GM21367 (cell line): ENCODE results near the gene PGRMC2.
A peak's percentile ranks its signal among the peaks of the same experiment; 100 is the strongest.

Source experiments
- ATAC-seq: cut with Tn5 transposase; IDR thresholded peaks from one replicate; pipeline ENCODE4 v1.9.1; 2021; ENCODE audit not compliant: unreplicated experiment

PGRMC2 gene

DNA sequence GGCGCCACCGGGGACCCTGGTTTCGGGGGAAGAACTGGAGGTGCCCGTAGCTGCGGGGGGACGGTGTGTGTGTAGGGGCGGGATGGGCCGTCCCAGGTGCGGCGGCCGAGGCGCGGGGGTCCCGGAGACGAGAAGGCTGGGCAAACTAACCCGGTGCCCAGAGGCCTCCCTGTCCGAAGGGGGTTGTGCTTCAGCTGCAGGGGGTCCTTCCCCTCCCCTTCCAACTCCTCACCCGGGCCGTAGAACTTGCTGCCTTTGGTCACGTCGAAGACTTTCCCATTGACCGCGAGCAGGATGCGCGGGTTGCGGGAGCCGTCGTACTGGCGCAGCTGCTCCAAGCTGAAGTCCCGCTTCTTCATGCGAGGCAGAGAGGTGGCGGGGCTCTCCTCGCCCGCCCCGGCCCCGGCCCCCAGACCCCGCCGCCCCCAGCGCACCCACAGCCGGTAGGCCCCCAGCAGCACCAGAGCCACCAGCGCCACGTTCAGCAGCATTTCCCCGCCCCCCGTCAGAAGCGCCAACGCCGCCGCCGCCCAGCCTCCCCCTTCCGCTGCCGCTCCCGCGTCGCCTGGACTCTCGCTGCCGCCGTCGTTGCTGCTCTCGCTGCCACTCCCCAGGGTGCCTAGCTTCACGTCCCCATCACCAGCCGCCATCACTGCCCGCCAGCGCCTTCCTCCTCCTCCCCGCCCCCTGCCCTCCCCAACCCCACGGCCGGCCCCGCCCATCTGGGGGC, at the start of gene PGRMC2:
TSS of gene PGRMC2 (minus strand) at position 673 of the 730 bp plus-strand sequence. CDS start at position 650, 23 bp downstream.
- ATAC-seq = no peak

DNA sequence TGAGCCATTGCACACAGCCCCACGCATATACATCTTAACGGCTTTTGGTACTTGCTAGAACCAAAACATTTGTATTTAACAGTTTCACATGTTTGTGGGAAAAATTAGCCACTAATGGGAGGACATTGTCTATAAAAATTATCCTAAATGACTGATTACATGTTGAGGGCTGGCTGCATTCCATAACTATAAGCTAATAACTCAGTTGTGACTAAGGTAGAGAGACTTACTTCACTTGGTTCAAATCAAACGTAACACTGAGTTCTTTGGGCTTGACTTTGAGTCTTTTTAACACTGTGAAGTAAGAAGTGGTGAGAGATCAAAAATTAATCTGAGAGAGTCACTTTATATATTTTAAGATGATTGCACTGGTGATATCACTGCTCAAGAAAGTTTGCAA, 47.9 kb upstream of the PGRMC2 start:
- no peak for ATAC-seq

DNA sequence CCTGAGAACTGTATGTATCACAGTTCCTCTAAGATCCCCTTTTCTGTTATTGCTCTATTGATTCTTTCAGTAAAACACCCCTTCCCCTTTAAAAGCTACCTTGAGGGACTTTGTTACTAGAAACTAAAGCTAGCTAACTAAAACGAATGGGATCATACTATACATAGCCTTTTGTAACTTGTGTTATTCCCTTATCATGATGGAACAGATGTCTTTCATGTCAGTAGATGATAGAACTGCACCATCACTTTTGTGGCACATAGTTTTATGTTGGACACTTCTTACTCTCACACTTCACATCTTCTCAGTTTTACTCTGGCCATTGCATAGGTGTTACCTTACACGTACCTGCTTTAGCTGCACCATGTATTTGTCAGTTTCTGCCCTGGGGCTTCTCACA, 46.6 kb upstream of the PGRMC2 start:
- no peak for ATAC-seq

GRCh38 chr4:128333309-128334018, 45.9 kb upstream of the PGRMC2 start:
- ATAC-seq = no peak

DNA sequence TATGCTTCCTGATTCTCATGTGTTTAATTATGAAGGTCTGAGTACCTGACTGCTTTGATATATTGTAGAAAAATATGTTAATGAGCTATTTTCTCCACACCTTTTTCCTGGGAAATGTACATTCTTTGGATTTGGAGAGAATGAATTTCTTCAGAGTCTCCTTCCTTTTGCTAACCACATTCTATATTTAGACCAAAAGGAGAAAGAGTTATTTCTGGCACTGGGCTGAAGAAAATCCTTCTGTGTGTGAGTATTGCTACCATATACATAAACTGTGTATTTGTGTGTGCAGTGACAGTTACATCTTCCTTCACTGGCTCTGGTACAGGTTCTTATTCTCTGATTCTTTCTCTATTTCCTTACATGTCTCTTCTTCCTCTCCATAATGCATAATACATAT, 44.5 kb upstream of the PGRMC2 start:
- ATAC-seq = no peak

DNA sequence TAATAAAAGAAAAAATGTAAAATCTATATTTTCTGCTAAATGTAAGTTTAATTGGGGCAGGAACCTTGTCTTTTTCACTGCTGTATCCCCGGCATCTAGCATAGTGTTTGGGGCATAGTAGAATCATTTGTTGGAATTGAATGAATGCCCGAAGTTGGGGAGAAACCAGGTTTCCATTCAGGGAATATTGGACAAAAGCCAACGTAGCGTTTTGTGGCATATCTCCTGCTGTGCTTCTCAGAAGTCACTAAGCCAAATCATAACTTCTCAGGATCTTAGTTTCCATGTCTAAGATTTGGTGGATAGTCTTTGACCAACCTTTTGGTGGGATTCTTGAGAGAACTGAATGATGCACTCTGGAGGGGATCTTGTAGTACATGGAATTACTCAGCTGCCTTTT, 42.0 kb upstream of the PGRMC2 start:
- no peak for ATAC-seq

DNA sequence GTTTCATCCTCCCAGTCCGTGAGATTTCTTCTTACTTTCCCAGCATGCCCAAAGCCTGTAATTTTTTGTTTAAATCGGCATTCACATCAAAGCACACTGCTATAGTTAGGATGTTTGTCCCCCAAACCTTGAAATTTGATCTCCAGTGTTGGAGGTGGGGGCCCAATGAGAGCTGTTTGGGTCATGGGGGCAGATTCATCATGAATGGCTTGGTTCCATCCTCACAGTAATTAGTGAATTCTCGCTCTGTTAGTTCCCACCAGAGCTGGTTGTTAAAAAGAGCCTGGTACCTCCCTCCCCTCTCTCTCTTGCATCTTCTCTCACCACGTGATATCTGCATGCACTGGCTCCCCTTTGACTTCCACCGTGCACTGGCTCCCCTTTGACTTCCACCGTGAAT, 40.5 kb upstream of the PGRMC2 start:
- ATAC-seq = no peak

DNA sequence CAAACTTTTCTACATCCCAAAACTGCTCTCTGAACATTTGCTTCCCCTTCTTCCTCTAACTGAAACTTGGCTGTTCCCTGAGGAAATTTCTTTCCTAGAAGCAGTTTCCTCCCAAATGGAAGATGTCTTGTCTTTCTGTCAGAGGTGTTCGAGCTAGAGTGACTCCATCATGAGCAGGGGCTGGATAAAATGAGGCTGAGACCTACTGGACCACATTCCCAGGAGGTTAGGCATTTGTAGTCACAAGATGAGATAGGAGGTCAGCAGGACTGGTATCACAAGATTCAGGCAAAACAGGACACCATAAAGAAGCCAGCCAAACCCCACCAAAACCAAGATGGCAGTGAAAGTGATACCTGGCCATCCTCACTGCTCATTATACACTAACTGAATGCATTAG, 35.8 kb upstream of the PGRMC2 start:
- no peak for ATAC-seq

DNA sequence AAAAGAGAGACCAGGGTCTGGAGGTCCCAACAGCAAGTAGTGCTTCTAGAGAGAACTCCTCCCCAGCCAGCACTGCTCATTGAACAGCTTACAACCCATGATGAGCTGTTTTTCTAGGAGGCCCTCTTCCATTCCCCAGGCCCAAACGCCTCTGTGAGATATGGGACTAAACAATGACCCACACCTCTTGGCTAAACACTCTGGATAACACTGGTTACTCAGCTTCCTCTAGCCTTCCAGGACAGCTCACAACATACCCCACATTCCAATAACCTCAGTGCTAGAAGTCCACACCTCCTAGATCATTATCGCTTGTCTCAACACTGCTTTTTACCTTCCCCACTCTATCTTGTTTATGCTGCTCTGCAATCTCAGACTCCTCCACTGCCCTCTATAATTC, 35.4 kb upstream of the PGRMC2 start:
- ATAC-seq = no peak

DNA sequence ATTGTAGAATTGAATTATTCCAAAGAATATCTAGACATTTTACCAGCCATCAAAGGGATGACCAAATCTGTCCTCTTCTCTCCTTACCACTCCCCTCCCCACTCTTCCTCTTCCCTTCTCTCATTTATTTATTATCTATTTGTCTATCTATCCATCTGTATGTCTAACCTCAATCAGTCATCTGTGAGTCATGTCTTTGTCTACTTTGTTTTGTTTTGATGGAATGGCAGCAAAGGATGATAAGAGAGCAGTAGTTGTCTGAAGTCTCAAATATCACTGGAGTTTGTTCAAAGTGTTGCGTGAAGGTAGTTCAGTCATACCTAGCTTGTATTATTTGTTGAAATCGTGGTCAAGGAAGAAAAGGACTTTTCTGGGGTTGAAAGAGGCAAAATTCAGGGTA, 34.7 kb upstream of the PGRMC2 start:
- ATAC-seq = no peak

DNA sequence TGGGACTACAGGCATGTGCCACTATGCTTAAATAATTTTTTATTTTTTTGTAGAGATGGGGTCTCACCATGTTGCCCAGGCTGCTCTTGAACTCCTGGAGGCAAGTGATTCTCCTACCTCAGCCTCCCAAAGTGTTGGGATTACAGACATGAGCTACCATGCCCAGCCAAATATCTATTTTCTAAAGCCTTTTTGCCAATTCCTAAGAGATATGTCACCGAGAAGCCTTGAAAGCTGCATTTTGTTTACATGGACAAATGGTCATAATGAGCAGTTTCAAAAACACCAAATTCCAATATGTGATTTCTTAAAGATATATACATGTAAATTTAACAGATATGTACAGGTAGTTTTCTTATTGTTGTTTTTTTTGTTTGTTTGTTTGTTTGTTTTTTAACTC, 33.0 kb upstream of the PGRMC2 start:
- ATAC-seq = no peak

DNA sequence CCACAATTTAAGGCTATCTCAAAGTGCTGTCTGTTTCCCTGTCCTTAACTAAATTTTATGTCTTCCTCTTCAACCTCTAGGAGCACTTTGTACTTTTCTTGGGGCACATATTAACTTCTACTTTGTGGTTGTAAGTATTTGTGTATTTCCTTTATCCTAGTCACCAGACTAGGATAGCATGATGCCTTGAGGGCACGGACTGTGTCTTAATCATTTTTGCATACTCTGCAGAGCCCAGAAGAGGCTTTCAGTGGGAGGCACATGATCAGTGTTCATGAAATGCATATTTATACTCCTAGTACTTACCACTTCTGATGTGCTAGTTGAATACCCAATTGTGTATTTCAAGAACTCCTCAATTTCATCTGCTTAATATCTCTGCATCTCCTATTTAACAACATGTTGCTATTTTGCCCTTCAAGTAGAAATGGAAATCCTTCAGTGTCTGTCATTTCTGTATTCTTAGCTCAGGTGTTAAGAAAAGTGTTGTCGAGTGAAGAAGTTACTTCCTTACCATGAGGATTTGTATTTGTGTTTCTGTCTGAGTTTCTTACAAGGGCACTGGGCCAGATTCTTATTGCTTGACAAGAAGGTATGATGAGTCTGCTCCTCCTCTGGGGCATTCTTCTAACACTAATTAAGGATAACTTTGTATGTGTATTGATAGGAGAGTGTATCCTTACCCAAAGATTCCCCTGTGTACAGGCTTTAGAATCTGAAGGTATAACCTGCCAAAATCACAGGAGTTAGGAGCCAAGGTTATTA, 28.3 kb upstream of the PGRMC2 start:
- no peak for ATAC-seq

DNA sequence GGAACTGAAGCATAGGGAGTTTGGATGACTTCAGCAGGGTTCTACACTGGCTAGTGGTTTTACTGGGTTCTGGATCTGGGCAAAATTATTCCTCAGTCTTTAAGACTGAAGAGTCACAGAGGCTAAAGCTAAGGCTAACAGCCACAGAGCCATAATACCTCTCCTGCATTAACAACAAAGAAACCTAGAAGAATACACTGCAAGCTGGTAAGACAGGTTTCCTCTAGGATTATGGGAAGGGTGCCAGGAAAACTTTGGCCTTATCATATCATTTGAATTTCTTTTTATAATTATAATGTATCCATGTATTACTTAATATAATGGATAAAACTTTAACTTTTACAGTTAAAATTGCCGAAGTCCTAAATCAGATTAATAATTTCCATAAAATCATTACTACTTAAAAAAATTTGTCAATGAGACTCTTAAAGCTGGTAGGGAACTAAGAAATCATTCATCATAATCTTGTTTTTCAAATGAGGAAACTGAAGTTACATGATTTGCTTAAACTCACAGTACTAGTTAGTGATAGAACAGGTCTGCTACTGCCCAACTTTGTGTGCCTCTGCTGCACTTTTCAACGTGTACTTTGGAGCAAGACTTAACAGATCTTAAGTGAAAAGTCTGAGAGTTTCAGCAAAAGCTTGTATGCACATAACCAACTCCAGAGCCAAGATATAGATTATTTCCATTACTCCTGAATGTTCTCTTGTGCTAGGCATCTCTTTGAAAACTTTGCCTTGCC, 24.2 kb upstream of the PGRMC2 start:
- ATAC-seq = no peak

DNA sequence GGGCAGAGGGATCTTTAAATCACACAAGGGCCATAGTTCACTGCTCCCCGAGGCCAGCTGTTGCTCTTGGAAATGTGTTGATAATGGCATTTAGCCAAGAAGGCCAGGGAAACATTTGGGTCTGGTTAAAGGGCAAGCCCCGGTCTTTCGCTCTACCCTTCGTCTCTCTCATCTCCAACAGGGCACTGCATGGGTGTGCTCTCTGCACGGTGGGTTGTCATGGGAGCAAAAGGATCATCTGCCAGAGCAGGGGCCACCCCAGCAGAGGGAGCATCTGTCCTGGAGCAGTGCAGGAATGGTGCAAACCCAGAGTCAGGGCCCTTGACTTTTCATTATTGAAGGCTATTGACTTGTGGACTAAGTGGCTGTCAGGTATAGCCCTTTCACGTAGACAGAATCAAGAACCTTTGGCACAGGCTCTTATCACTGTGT, 22.7 kb upstream of the PGRMC2 start:
- ATAC-seq = no peak

GRCh38 chr4:128309585-128309984, 22.0 kb upstream of the PGRMC2 start:
- ATAC-seq = no peak

DNA sequence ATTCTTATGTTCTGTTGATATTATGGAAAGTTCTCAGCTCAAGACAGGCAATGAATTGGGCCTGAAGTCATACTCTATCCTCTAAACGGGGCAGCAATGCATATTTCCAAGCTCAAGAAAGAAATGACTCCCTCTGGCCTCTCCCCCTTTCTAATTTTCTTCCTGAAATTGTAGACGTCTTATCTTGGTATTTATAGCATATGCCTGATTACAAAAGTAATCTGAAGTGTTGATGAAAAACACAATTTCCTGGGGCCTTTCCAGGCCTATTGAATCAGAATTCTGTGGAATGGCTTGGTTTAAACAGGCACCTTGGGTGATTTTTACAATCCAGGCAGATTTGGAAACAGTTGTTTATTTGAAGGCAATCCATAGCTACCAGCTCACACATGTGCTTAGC, 21.4 kb upstream of the PGRMC2 start:
- no peak for ATAC-seq

GRCh38 chr4:128307123-128307571, 19.5 kb upstream of the PGRMC2 start:
- peak; percentile 90 for ATAC-seq

DNA sequence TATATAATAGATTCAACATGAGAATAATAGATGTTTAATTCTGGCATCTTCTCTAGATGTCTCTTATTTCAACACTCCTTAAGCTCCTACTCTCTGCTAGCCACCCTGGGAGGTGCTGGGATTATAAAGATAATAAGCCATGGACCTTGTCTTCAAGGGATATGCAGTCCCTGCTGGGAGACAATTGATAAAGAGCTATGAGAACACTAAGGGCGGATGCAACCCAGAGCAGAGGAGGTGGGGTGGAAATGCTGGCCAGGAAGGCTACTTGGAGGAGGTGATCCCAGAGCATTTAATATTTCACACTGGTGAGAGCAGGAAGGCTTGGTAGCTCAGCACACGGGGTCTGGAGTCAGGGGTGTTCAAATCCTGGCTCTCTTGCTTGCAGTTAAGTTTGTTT, 18.3 kb upstream of the PGRMC2 start:
- ATAC-seq = no peak

DNA sequence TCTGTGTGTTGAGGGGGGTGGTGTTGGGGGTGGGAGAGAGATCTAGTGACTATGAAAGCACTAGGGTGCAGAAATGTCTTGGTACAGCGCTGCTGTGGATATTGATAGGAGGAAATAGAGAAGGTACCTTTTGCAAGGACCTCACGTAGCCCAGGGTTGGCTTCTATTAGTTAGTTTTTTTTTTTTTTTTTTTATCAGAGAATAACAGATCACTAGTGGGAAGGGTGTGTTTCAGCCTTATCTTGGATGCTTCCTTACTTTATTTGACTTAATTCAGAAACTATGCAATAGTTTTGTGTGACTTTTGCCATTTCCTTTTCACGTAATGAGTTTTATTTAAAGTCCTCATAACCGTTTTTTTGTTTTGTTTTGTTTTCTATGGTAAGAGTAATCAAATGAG, 16.4 kb upstream of the PGRMC2 start:
- ATAC-seq = no peak

DNA sequence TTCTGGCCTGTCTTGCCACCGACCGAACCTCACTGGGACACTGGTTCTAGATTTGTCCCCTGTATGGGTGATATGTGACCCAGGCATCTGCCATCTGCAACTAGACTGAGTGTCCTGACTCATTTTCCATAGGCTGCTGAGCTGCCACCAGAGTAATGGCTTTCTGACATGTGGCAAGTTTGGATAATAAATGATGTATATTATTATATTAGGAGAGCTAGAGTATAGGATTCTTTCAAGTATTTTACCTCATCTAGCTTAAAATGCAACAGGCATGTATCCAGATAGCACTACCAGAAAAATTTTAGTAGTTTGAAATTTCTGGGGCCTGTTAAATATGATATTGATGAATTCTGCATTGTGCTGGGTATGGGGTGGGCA, 15.8 kb upstream of the PGRMC2 start:
- no peak for ATAC-seq

- ATAC-seq = no peak
Observed at GRCh38 chr4:128301979-128302378, 14.4 kb upstream of the PGRMC2 start.
